GM21619 (cell line): ENCODE measurements around the gene SMG5.
"Not testable (repeated sequence)": the region's sequence is repeated elsewhere in the genome, so short reads cannot be mapped to it uniquely, and the experiment has no call there.

Experiments
- ATAC-seq: cut with Tn5 transposase; IDR thresholded peaks from one replicate; pipeline ENCODE4 v1.9.1; 2021; ENCODE audit not compliant: unreplicated experiment

The SMG5 gene

GRCh38 chr1:156282479-156283222 is at the start of gene SMG5:
Gene SMG5 (minus strand): TSS chr1:156282825. CDS start chr1:156282680, 145 bp downstream.
- ATAC-seq: peak; percentile 78

- not testable (repeated sequence) for ATAC-seq
Observed at GRCh38 chr1:156323179-156323578, 40.6 kb upstream of the SMG5 start.

GRCh38 chr1:156320560-156320959 is 37.9 kb upstream of the SMG5 start:
- no peak for ATAC-seq

GRCh38 chr1:156319664-156320063 is 37.0 kb upstream of the SMG5 start:
- ATAC-seq: no peak

- no peak for ATAC-seq
Observed at GRCh38 chr1:156316909-156317308, 34.3 kb upstream of the SMG5 start.

- ATAC-seq: no peak
Observed at GRCh38 chr1:156310962-156311361, 28.3 kb upstream of the SMG5 start.

GRCh38 chr1:156308078-156308477 is 25.5 kb upstream of the SMG5 start:
- no peak for ATAC-seq

- no peak for ATAC-seq
Observed at GRCh38 chr1:156305215-156305614, 22.6 kb upstream of the SMG5 start.

GRCh38 chr1:156303241-156303640 is 20.6 kb upstream of the SMG5 start:
- ATAC-seq: no peak

GRCh38 chr1:156298852-156299357 is 16.3 kb upstream of the SMG5 start, which contains the start of gene VHLL:
Gene VHLL (minus strand): TSS chr1:156299307. CDS start chr1:156299189, 118 bp downstream.
- no peak for ATAC-seq

GRCh38 chr1:156295391-156295947 is 12.8 kb upstream of the SMG5 start, which contains the start of gene GLMP:
Gene GLMP (minus strand): TSS chr1:156295679. CDS start chr1:156295645, 34 bp downstream.
- ATAC-seq: peak; percentile 47

GRCh38 chr1:156293895-156294294 is 11.3 kb upstream of the SMG5 start:
- ATAC-seq: no peak

GRCh38 chr1:156293098-156293434 is 10.4 kb upstream of the SMG5 start:
- ATAC-seq: no peak

- ATAC-seq: peak; percentile 53
Observed at GRCh38 chr1:156291226-156292061, 8.8 kb upstream of the SMG5 start.

GRCh38 chr1:156289857-156290256 is 7.2 kb upstream of the SMG5 start:
- ATAC-seq: no peak

- no peak for ATAC-seq
Observed at GRCh38 chr1:156286061-156286460, 3.4 kb upstream of the SMG5 start.

GRCh38 chr1:156285437-156285836 is 2.8 kb upstream of the SMG5 start:
- ATAC-seq: no peak

- ATAC-seq: no peak
Observed at GRCh38 chr1:156284757-156285156, 2.1 kb upstream of the SMG5 start.

GRCh38 chr1:156284112-156284511 is 1.5 kb upstream of the SMG5 start, which contains the start of gene TMEM79:
Gene TMEM79 (plus strand): TSS chr1:156284325. CDS start chr1:156285227, 902 bp downstream.
- ATAC-seq: no peak

- no peak for ATAC-seq
Observed at GRCh38 chr1:156283521-156283920, 896 bp upstream of the SMG5 start.

- ATAC-seq: no peak
Observed at GRCh38 chr1:156281693-156282478, 739 bp downstream of the SMG5 start.
